Skin epidermis (tissue), 12 donors: ENCODE measurements around the gene TMPRSS6.

Experiments used
- H3K27ac ChIP-seq, 21 experiments: fragments of 200-600 bp; sonication (generic) in 11 of 21; one replicate each; pipeline ENCODE4 v1.5.0; 2020; ENCODE audit warnings: mild to moderate bottlenecking in 3 of 21, inconsistent platforms in 2 of 21, moderate library complexity in 2 of 21
- H3K4me3 ChIP-seq, 7 experiments: fragments of 200-600 bp; sonication (generic) in 2 of 7; one replicate each; pipeline ENCODE4 v1.5.0; 2020; ENCODE audit warnings: inconsistent platforms in 2 of 7, mild to moderate bottlenecking in 2 of 7, moderate library complexity in 1 of 7

Gene TMPRSS6

DNA sequence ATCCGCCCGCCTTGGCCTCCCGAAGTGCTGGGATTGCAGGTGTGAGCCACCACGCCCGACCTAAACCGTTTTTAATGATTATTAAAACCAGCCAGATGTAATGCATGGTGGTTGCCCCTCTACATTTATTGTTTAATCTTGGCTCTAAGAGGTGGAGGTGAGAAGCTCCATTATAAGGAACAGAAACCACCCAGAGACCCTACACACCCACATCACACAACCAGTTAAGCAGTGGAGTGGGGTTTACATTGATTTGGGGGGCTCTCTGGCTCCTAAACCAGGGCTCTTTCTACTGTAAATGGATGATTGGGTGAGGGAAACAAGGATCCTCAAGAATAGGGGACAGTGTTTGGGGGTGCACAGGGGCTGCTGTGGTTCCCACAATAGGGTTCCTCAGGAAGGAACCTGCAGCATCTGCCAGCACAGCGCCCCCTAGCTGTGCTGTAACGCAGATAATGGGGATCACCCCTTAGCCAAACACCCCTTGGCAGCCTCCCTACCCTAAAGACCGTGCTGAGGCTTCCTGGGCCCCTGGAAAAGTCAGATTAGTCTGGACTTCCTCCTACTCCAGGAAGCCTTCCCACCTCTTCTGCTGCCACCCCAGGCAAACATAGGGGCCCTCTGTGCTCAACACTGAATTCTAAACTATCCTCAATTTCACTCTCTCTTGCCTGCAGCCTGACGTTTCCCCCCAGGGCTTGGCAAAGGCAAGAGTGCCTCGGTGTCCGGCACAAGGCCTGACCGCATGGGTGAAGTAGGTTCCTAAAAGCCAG lies 87.6 kb downstream of the TMPRSS6 start:
- peak overlapping the region in 3 of 21 experiments; percentile 7 to 41 (median 22) for H3K27ac ChIP-seq

GRCh38 chr22:37021041-37021440 lies 88.5 kb downstream of the TMPRSS6 start:
- peak overlapping the region in 3 of 21 experiments; percentile 15 to 89 (median 41) for H3K27ac ChIP-seq
- no peak overlapping the region for H3K4me3 ChIP-seq

More for the DNA sequence above, 87.6 kb downstream of the TMPRSS6 start:
- no peak overlapping the region for H3K4me3 ChIP-seq

DNA sequence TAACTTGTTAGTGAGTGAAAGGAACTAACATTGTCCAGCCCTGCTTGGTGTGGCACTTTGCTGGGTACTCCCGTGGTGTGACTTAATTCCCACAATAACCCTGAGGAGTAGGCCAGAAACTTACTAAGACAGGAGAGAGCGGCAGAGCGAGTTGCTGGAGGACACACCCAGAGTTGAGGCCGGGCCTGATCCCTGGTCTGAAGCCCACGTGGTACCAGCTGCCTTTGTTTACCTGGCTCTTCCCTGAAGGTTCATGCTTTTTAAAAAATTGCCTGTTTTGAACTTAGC lies 89.4 kb downstream of the TMPRSS6 start:
- peak overlapping the region; percentile 65 to 93 (median 81) for H3K4me3 ChIP-seq
- H3K27ac ChIP-seq: peak overlapping the region; percentile 67 to 93 (median 89)

DNA sequence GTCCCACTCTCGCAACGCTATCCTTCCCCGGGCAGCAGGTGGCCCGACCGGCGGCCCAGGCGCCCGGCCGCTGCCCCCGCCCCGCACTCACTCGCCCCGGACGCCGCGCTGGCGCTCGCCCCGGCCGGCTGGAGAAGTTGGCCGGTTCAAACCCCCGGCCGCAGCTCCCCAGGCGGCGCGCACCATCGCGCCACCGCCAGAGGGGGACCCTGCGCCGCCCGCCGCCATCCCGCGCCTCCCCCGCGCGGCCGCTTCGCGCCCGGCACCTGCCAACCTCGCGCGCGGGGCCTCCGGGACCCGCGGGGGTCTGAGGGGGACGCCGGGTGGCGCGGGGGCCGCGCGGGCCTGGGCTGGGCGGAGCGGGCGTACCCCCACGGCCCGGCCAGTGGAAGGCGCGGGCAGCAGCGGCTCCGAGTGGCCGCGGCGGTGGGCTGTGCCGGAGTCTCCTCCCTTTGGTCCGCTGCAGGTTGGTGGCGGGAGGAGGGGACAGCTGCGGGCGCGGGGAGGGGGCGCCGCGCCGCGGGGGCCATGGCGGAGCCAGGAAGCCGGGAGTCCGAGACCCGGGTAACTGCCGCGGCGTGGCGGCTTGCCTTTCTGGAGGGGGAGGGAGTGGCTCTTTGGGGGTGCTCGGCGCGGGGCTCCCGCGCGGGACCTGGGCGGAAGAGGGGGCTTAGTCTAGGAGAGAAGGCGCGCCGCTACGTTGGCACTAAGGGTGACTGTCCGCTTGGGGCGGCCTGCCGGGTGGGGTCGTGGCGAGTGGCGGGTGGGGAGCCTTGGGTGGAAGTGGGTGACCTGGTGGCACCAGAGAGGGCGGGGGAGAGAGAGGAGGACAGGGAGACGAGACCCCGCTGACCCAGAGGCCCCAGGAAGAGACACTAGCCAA lies 90.0 kb downstream of the TMPRSS6 start, which contains the start of the genes MPST and TST:
Gene MPST (plus strand): TSS at position 434 of the 883 bp plus-strand sequence. CDS start 95 bp downstream, at position 529.
Gene TST (minus strand): TSS at position 139 of the 883 bp plus-strand sequence. CDS start 715 bp downstream, outside the sequence.
- H3K27ac ChIP-seq: peak within 1 kb of the TSS; percentile 67 to 93 (median 89)
- peak within 1 kb of the TSS; percentile 65 to 93 (median 81) for H3K4me3 ChIP-seq

DNA sequence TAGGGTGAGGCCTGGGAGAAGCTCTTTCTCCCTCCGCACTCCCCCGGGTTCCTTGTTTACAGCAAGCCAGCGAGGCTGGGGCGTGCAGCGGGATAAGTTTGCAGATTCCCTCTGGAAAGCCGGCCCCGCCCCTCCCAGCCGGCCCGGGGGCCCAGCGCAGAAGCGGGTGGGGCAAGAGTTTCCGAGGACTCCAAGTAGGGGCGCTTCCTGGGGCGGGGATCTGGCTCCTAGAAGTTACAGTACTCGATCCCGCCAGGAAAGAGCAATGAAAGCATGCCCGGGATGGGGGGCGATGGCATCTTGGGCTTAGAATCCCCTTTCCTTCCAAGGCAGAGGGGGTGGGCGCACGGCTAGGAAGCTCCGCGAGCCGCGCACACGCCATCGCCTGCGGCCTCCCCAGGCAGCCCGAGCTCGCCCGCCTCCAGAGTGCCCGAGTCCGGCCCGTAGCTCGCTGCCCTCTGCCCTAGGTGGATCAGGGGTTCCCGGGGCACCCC lies 90.7 kb downstream of the TMPRSS6 start:
- H3K4me3 ChIP-seq: peak overlapping the region; percentile 65 to 93 (median 81)

DNA sequence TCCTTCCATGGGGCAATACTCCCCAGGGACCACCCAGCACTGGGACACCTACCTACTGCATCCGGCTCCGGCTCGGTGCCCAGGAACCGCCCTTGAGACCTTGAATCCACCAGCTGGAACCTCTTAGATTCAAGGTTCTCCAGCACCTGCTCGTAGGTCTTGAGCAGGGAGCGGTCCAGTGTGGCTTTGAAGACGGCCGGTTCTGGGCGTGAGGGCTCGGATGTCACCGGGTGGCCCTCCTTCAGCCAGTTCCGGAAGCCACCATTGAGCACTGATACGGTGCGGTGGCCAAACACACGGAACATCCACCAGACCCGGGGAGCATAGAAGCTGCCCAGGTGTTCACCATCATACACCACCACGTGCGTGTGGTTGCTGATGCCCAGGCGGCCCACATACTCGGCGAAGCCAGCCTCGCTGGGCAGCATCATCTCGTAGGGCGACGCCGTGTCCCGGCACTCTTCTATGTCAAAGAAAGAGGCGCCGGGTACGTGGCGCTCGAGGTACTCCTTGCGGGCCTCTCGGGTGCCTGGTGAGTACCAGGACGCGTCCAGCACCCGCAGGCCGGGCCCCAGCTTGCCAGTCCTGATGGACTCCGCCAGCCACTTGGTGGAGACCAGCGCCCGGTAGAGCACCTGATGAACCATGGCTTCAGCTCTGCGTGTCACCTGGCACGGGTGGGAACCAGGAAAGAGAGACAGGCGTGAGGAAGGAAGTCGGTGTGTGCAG lies 91.3 kb downstream of the TMPRSS6 start:
- peak overlapping the region; percentile 65 to 93 (median 81) for H3K4me3 ChIP-seq
- peak overlapping the region in 15 of 21 experiments; percentile 81 to 93 (median 89) for H3K27ac ChIP-seq

More for the DNA sequence above, 90.7 kb downstream of the TMPRSS6 start:
- peak overlapping the region; percentile 67 to 93 (median 88) for H3K27ac ChIP-seq

DNA sequence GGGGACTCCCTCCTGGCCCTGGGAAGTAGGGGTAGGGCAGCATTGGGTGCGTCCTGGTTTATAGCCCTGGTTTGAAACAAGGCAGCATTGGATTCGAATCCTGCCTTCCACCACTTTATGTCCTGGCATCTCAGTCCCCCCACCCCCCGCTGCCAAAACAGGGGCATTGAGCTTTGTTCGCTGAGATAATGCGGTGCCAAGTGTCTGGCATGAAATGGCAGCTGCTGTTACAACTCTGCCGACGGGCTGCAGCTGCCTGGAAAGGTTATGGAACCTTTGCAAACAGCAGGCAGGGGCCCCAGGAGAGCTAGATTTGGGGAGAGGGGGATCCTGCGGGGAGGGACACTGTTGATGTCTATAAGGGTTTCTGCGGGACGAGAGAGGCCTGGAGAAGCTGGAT lies 92.2 kb downstream of the TMPRSS6 start:
- peak overlapping the region in 2 of 21 experiments; percentile 24 to 27 for H3K27ac ChIP-seq
- no peak overlapping the region for H3K4me3 ChIP-seq

DNA sequence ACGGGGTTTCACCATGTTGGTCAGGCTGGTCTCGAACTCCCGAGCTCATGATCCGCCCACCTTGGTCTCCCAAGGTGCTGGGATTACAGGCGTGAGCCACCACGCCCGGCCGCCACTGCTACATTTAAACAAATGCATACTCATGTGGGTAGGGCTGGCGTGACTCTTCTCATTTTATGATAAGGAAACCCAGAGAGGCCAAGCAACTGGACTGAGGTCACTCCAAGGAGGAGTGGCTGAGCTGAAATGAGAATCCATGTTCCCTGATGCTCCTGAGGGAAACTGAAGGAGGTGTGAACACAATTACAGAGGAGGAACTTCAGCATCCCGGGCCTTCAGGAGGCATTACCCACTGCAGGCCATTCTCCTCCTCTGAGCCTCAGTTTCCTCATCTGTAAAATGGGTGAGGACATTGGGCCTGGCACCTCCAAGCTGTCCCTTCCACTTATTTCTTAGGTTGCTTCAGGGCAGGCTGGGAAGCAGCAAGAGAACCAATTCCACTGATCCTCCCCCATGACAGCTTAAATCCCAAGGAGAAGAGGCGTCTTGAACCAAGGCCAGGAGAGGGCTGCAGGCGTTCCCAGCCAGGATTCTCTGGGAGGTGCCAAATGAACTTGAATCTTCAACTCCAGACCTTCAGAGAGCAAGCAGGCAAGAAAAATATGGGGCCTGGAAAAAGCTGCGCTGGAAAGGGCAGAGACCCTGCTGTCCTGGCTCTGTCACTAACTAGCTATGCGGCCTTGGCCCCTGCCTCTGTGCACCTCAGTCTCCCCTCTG lies 93.2 kb downstream of the TMPRSS6 start:
- H3K4me3 ChIP-seq: no peak overlapping the region
- peak overlapping the region in 2 of 21 experiments; percentile 24 to 27 for H3K27ac ChIP-seq

DNA sequence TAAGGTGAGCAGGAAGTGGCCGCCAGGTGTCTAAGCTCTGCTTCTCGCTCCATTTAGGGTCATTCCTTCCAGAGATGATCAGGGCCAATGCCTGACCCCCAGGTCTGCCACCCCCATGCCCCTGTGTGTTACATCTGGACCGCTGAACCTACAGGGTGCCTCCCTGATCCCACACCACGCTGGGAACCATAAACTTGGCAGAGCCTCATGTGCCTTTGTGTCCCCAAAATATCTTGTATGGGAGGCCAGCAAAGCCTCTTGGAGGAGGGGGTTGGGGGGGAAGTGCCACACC lies 94.0 kb downstream of the TMPRSS6 start:
- Histone ChIP-seq H3K4me3 (no peak overlapping the region), H3K27ac (no peak overlapping the region)
